ENCODE measurements around the gene FAM110A.
"Not testable (repeated sequence)": the region's sequence is repeated elsewhere in the genome, so short reads cannot be mapped to it uniquely, and the experiment has no call there.

FAM110A gene

GRCh38 chr20:845941-846893 is 12.7 kb downstream of the FAM110A start:
- TF ChIP-seq CTCF (IDR thresholded peaks at IDR 0.05; ENCODE audit: low read depth, low read length, missing control alignments), result no peak
- no peak overlapping the region for H3K4me3 ChIP-seq (ENCODE audit: low read depth, low read length)
- in situ Hi-C loops (cut with HindIII; ENCODE audit: low sequenced_read_pairs), result no loop called here
- DNase-seq (ENCODE audit: low read depth), result no peak

- H3K4me3 ChIP-seq (ENCODE audit: low read depth, low read length), result no peak overlapping the region
- in situ Hi-C loops (cut with HindIII; ENCODE audit: low sequenced_read_pairs), result no loop called here
- TF ChIP-seq CTCF (IDR thresholded peaks at IDR 0.05; ENCODE audit: low read depth, low read length, missing control alignments), result no peak
- DNase-seq (ENCODE audit: low read depth), result no peak
Observed at GRCh38 chr20:846894-847278, 13.4 kb downstream of the FAM110A start.

DNA sequence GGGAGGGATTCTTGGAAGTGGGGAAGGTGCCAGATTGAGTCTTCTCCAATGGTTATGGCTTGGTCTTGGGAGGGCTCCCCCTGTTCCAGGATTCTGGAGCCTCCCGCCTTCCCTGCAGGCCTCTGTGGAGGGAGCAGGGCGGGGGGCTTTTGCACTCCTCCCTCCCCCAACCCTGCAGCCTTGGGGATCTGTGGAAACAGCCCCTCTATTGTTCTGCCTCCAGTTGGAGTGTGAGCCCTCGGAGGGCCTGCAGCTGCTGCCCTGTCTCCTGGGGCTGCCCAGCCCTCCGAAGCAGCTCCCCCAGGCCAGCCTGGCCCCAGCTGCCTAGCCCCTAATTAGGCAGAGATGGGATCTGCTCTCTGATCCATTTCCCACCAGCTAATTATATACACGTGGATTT is 14.7 kb downstream of the FAM110A start:
- no peak for DNase-seq (ENCODE audit: low read depth)
- TF ChIP-seq CTCF (IDR thresholded peaks at IDR 0.05; ENCODE audit: low read depth, low read length, missing control alignments), result no peak
- in situ Hi-C loops (cut with HindIII; ENCODE audit: low sequenced_read_pairs), result no loop called here
- no peak overlapping the region for H3K4me3 ChIP-seq (ENCODE audit: low read depth, low read length)

DNA sequence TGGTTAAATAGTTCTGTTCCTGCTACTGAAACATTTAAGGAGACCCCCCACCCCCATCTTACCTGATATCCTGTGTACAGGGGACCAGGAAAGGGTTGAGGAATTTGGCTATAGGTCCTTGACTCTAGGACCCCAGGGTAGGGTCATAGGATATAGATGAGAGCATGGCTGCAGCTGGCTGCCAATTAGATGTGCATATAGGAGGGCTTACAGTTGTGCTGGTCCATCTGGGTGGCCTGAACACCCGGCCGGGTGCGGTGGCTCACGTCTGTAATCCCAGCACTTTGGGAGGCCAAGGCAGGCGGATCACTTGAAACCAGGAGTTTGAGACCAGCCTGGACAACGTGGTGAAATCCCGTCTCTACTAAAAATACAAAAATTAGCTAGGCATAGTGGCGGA is 15.2 kb downstream of the FAM110A start:
- in situ Hi-C loops (cut with HindIII; ENCODE audit: low sequenced_read_pairs); DNase-seq (ENCODE audit: low read depth); H3K4me3 ChIP-seq (ENCODE audit: low read depth, low read length): not testable (repeated sequence)

GRCh38 chr20:853406-853996 is 20.0 kb downstream of the FAM110A start:
- DNase-seq (ENCODE audit: low read depth), result no peak
- TF ChIP-seq CTCF (IDR thresholded peaks at IDR 0.05; ENCODE audit: low read depth, low read length, missing control alignments), result no peak
- in situ Hi-C loops (cut with HindIII; ENCODE audit: low sequenced_read_pairs), result no loop called here
- H3K4me3 ChIP-seq (ENCODE audit: low read depth, low read length), result no peak overlapping the region

DNA sequence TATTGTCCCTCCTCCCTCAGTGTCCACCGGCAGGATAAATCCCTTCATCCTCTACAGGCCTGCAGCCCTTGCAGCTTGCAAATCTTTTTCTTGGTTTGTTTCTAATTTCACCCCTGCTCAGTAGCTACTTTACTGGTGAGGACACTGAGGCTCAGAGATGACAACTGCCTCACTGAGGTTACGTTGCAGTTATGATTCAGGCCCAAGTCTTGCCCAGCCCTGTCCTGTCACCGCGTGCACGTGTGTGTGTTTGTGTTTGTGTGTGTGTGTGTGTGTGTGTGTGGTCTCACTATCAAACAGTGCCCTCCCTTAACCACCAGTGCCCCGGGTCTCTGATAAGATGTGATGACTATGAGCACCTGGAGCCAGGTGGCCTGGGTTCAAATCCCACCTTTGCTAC is 21.1 kb downstream of the FAM110A start:
- no peak for DNase-seq (ENCODE audit: low read depth)
- no peak for TF ChIP-seq CTCF (IDR thresholded peaks at IDR 0.05; ENCODE audit: low read depth, low read length, missing control alignments)
- in situ Hi-C loops (cut with HindIII; ENCODE audit: low sequenced_read_pairs), result no loop called here
- H3K4me3 ChIP-seq (ENCODE audit: low read depth, low read length), result no peak overlapping the region

All from astrocyte of the cerebellum (primary cell).